Measurements from ENCODE around the gene IPCEF1. TPM values are rescaled to one million over a fixed set of nuclear protein-coding genes. Genes with fewer than 3 reads are reported as not detected.
"Not testable (repeated sequence)": the region's sequence is repeated elsewhere in the genome, so short reads cannot be mapped to it uniquely, and the experiment has no call there.

Gene IPCEF1
- total and polyA plus RNA-seq, 2 donors (not counting 3 experiments of a cell fraction or from before 2014, with no cell fraction given), result 0.01 to 0.51 TPM

DNA sequence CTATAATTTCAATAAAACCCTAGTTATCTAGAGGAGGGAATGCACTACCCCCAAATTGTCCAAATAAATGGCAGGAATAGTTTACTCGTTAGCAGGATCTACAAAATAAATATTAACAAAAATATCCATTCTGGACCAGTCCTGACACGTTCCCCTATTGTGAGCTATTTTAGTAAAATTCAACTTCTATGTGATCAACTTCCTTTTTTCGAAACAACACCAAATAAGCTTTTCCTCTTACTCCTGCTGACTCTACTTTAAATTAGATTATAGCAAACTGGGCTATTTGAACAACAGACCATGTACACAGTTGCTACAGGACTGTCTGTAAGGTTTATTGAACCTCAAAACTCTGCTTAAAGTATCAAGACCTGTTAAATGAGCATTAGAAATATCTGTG is 154.3 kb downstream of the IPCEF1 start:
- POLR2A ChIA-PET, result no interaction called here
- TF ChIP-seq EZH2 (IDR thresholded peaks at IDR 0.05; ENCODE audit: borderline replicate concordance, low read depth, low read length, severe bottlenecking), result no peak
- TF ChIP-seq POLR2A (IDR thresholded peaks at IDR 0.05; ENCODE audit: low read depth, low read length), result no peak
- TF ChIP-seq GATA2 (IDR thresholded peaks at IDR 0.05; ENCODE audit: insufficient read depth, insufficient read length, low read depth, low read length), result no peak
- no peak for TF ChIP-seq POLR2AphosphoS5 (IDR thresholded peaks at IDR 0.05; ENCODE audit: insufficient read depth, low read depth, low read length)
- TF ChIP-seq FOS (IDR thresholded peaks at IDR 0.05; ENCODE audit: borderline replicate concordance, insufficient read depth, low read length), result no peak
- TF ChIP-seq JUN (IDR thresholded peaks at IDR 0.05; ENCODE audit: borderline replicate concordance, insufficient read depth, insufficient read length, low read depth), result no peak
- TF ChIP-seq, protein P1, sequence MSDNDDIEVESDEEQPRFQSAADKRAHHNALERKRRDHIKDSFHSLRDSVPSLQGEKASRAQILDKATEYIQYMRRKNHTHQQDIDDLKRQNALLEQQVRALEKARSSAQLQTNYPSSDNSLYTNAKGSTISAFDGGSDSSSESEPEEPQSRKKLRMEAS (IDR thresholded peaks at IDR 0.05; ENCODE audit: insufficient read depth, insufficient read length), result no peak
- TF ChIP-seq MYC (IDR thresholded peaks at IDR 0.05; ENCODE audit: low read depth, low read length), result no peak
- TF ChIP-seq, protein P2, sequence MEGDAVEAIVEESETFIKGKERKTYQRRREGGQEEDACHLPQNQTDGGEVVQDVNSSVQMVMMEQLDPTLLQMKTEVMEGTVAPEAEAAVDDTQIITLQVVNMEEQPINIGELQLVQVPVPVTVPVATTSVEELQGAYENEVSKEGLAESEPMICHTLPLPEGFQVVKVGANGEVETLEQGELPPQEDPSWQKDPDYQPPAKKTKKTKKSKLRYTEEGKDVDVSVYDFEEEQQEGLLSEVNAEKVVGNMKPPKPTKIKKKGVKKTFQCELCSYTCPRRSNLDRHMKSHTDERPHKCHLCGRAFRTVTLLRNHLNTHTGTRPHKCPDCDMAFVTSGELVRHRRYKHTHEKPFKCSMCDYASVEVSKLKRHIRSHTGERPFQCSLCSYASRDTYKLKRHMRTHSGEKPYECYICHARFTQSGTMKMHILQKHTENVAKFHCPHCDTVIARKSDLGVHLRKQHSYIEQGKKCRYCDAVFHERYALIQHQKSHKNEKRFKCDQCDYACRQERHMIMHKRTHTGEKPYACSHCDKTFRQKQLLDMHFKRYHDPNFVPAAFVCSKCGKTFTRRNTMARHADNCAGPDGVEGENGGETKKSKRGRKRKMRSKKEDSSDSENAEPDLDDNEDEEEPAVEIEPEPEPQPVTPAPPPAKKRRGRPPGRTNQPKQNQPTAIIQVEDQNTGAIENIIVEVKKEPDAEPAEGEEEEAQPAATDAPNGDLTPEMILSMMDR (IDR thresholded peaks at IDR 0.05; ENCODE audit: extremely low read depth in 1 of 2, insufficient read depth in 1 of 2, low read depth in 1 of 2, low read length in 2 of 2), result no peak

DNA sequence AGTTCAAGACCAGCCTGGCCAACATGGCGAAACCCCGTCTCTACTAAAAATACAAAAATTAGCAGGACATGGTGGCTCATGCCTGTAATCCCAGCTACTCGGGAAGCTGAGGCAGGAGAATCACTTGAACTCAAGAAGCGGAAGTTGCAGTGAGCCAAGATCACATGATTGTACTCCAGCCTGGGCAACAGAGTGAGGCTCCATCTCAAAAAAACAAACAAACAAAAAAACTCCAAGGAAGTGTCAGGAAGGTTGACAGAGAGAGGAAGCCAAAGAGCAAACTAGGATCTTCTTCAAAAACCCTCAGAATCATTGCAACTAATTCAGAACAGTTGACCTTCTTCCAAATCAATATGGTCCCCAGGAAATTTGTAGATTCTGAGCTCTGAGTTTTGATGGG is 154.9 kb downstream of the IPCEF1 start:
- H3K4me2 ChIP-seq (ENCODE audit: insufficient read depth, low read length); dilution Hi-C loops (cut with MboI; ENCODE audit: extremely low pct_ligation_motif_present, low sequenced_read_pairs); H3K36me3 ChIP-seq (ENCODE audit: control insufficient read depth in 2 of 2, extremely low read depth in 1 of 2, insufficient read depth in 2 of 2, low read length in 2 of 2); CTCF ChIA-PET; H3K4me3 ChIP-seq (replicated peaks in 1 of 3; ENCODE audit: insufficient read depth in 1 of 3, low read depth in 1 of 3, low read length in 3 of 3); POLR2A ChIA-PET; H3K27me3 ChIP-seq (ENCODE audit: control insufficient read depth in 2 of 2, insufficient read depth in 2 of 2, low read length in 2 of 2); FAIRE-seq; H4K20me1 ChIP-seq (replicated peaks; ENCODE audit: control insufficient read depth, extremely low read depth, insufficient read depth, low read length); DNase-seq (ENCODE audit: low read depth, low spot score); H3K4me1 ChIP-seq (ENCODE audit: control insufficient read depth, extremely low read depth, insufficient read depth, low read length); H2AFZ ChIP-seq (ENCODE audit: low read depth, low read length); intact Hi-C loops (cut with micrococcal nuclease); H3K79me2 ChIP-seq (ENCODE audit: control insufficient read depth, insufficient read depth, low read length); H3K9ac ChIP-seq (replicated peaks; ENCODE audit: extremely low read depth, insufficient read depth, low read length); BruUV-seq (replicated peaks); H3K9me1 ChIP-seq (replicated peaks; ENCODE audit: control insufficient read depth, extremely low read depth, insufficient read depth, low read length); H3K9me3 ChIP-seq (replicated peaks; ENCODE audit: control insufficient read depth, insufficient read depth, low read length); H3K27ac ChIP-seq (ENCODE audit: insufficient read depth, low read depth, low read length): not testable (repeated sequence)

More for the DNA sequence above, 154.3 kb downstream of the IPCEF1 start:
- FAIRE-seq (no peak), DNase-seq (ENCODE audit: low read depth, low spot score) (no peak)
- Histone ChIP-seq H3K9ac (replicated peaks; ENCODE audit: extremely low read depth, insufficient read depth, low read length) (no peak overlapping the region), H3K4me2 (ENCODE audit: insufficient read depth, low read length) (no peak overlapping the region), H3K79me2 (ENCODE audit: control insufficient read depth, insufficient read depth, low read length) (no peaks in the 10 kb centered on the region), H3K27me3 (ENCODE audit: control insufficient read depth in 2 of 2, insufficient read depth in 2 of 2, low read length in 2 of 2) (no peaks in the 10 kb centered on the region), H4K20me1 (replicated peaks; ENCODE audit: control insufficient read depth, extremely low read depth, insufficient read depth, low read length) (no peaks in the 10 kb centered on the region), H3K9me1 (replicated peaks; ENCODE audit: control insufficient read depth, extremely low read depth, insufficient read depth, low read length) (no peaks in the 10 kb centered on the region), H3K9me3 (replicated peaks; ENCODE audit: control insufficient read depth, insufficient read depth, low read length) (no peaks in the 10 kb centered on the region), H3K4me3 (replicated peaks in 1 of 3; ENCODE audit: insufficient read depth in 1 of 3, low read depth in 1 of 3, low read length in 3 of 3) (no peak overlapping the region), H3K27ac (ENCODE audit: insufficient read depth, low read depth, low read length) (no peak overlapping the region), H2AFZ (ENCODE audit: low read depth, low read length) (no peak overlapping the region), H3K4me1 (ENCODE audit: control insufficient read depth, extremely low read depth, insufficient read depth, low read length) (no peaks in the 10 kb centered on the region), H3K36me3 (ENCODE audit: control insufficient read depth in 2 of 2, extremely low read depth in 1 of 2, insufficient read depth in 2 of 2, low read length in 2 of 2) (no peaks in the 10 kb centered on the region)
- BruUV-seq (replicated peaks), result no TSS peak
- dilution Hi-C loops (cut with MboI; ENCODE audit: extremely low pct_ligation_motif_present, low sequenced_read_pairs), result no loop called here
- CTCF ChIA-PET, result no interaction called here
- intact Hi-C loops (cut with micrococcal nuclease), result no loop called here
